KOPT-K1 (cell line): ENCODE measurements around the gene PLEKHA7.

ENCODE experiments used
- H3K27ac ChIP-seq: fragments of 200-600 bp; sonication (generic); 2 replicates; pipeline ENCODE4 v1.5.1; 2016; ENCODE audit warnings: antibody characterized with exemption, mild to moderate bottlenecking, low read depth, low read length; ENCODE audit not compliant: poor library complexity, severe bottlenecking
- H3K36me3 ChIP-seq: fragments of 200-600 bp; sonication (generic); 2 replicates; pipeline ENCODE4 v1.5.1; 2017; ENCODE audit warnings: antibody characterized with exemption, mild to moderate bottlenecking, low read length, moderate library complexity; ENCODE audit not compliant: insufficient read depth
- H3K9me3 ChIP-seq: fragments of 200-600 bp; sonication (generic); 2 replicates; pipeline ENCODE4 v1.5.1; 2017; ENCODE audit warnings: antibody characterized with exemption, low read length, mild to moderate bottlenecking; ENCODE audit not compliant: insufficient read depth, poor library complexity, severe bottlenecking

PLEKHA7 gene

GRCh38 chr11:16831316-16832192 is 182.7 kb downstream of the PLEKHA7 start:
- Histone ChIP-seq H3K36me3 (no peaks in the 10 kb centered on the region), H3K9me3 (no peaks in the 10 kb centered on the region), H3K27ac (no peak overlapping the region)

- no peak overlapping the region for H3K27ac ChIP-seq
- H3K9me3 ChIP-seq: no peaks in the 10 kb centered on the region
- H3K36me3 ChIP-seq: no peaks in the 10 kb centered on the region
These were observed 187.1 kb downstream of the PLEKHA7 start for GRCh38 chr11:16827139-16827538.

GRCh38 chr11:16825968-16826367 is 188.2 kb downstream of the PLEKHA7 start:
- Histone ChIP-seq H3K9me3 (no peaks in the 10 kb centered on the region), H3K27ac (no peak overlapping the region), H3K36me3 (no peaks in the 10 kb centered on the region)

GRCh38 chr11:16825101-16825500 is 189.1 kb downstream of the PLEKHA7 start:
- H3K36me3 ChIP-seq: no peaks in the 10 kb centered on the region
- H3K27ac ChIP-seq: no peak overlapping the region
- no peaks in the 10 kb centered on the region for H3K9me3 ChIP-seq

- Histone ChIP-seq H3K27ac (no peak overlapping the region), H3K36me3 (no peaks in the 10 kb centered on the region), H3K9me3 (no peaks in the 10 kb centered on the region)
These were observed 193.7 kb downstream of the PLEKHA7 start for GRCh38 chr11:16820324-16821092.

- Histone ChIP-seq H3K36me3 (no peaks in the 10 kb centered on the region), H3K27ac (no peak overlapping the region), H3K9me3 (no peaks in the 10 kb centered on the region)
These were observed 195.9 kb downstream of the PLEKHA7 start for GRCh38 chr11:16818284-16818683.

GRCh38 chr11:16817351-16817750 is 196.9 kb downstream of the PLEKHA7 start:
- H3K27ac ChIP-seq: no peak overlapping the region
- no peaks in the 10 kb centered on the region for H3K36me3 ChIP-seq

GRCh38 chr11:16816358-16817270 is 197.6 kb downstream of the PLEKHA7 start:
- Histone ChIP-seq H3K36me3 (no peaks in the 10 kb centered on the region), H3K9me3 (no peaks in the 10 kb centered on the region), H3K27ac (no peak overlapping the region)

More at GRCh38 chr11:16817351-16817750, 196.9 kb downstream of the PLEKHA7 start:
- no peaks in the 10 kb centered on the region for H3K9me3 ChIP-seq

GRCh38 chr11:16815047-16815767 is 199.0 kb downstream of the PLEKHA7 start:
- Histone ChIP-seq H3K9me3 (no peaks in the 10 kb centered on the region), H3K27ac (no peak overlapping the region), H3K36me3 (no peaks in the 10 kb centered on the region)

- no peak overlapping the region for H3K27ac ChIP-seq
- H3K9me3 ChIP-seq: no peaks in the 10 kb centered on the region
- no peaks in the 10 kb centered on the region for H3K36me3 ChIP-seq
These were observed 199.7 kb downstream of the PLEKHA7 start for GRCh38 chr11:16814410-16815046.

- no peaks in the 10 kb centered on the region for H3K9me3 ChIP-seq
- H3K36me3 ChIP-seq: no peaks in the 10 kb centered on the region
- no peak overlapping the region for H3K27ac ChIP-seq
These were observed 201.1 kb downstream of the PLEKHA7 start for GRCh38 chr11:16813126-16813525.

- Histone ChIP-seq H3K9me3 (no peaks in the 10 kb centered on the region), H3K27ac (no peak overlapping the region), H3K36me3 (no peaks in the 10 kb centered on the region)
These were observed 201.9 kb downstream of the PLEKHA7 start for GRCh38 chr11:16812274-16812673.

- Histone ChIP-seq H3K27ac (no peak overlapping the region), H3K9me3 (no peaks in the 10 kb centered on the region), H3K36me3 (no peaks in the 10 kb centered on the region)
These were observed 202.8 kb downstream of the PLEKHA7 start for GRCh38 chr11:16811136-16812020.
